Kidney epithelial cell (primary cell): Measurements from ENCODE around the gene UROC1. TPM values are rescaled to one million over a fixed set of nuclear protein-coding genes. Genes with fewer than 3 reads are reported as not detected.

Experiments used
- DNase-seq: peaks from one replicate; pipeline ENCODE4 v3.0.0-alpha.2; 2010; ENCODE audit warnings: low read depth
- H3K27me3 ChIP-seq: 2 replicates; pipeline ENCODE4 v1.6.0; 2011; ENCODE audit warnings: low read length; ENCODE audit not compliant: control insufficient read depth, insufficient read depth
- H3K36me3 ChIP-seq: 2 replicates; pipeline ENCODE4 v1.5.1; 2011; ENCODE audit warnings: low read length; ENCODE audit not compliant: control insufficient read depth, insufficient read depth
- H3K4me3 ChIP-seq: 2 replicates; pipeline ENCODE4 v1.5.1; 2011; ENCODE audit warnings: low read depth, mild to moderate bottlenecking, control low read depth, low read length
- total RNA-seq: library from RNA; depleted of rRNA; stranded (reverse); fragments of >200 nt; gene quantifications from 2 replicates; pipeline ENCODE4 v1.2.3, GENCODE V29; 2015
- TF ChIP-seq, protein P1 (sequence below): IDR thresholded peaks from 2 replicates; pipeline ENCODE4 v1.5.1; 2011; ENCODE audit warnings: mild to moderate bottlenecking, moderate library complexity, low read length, control low read depth, inconsistent platforms; ENCODE audit not compliant: insufficient read depth, poor library complexity, severe bottlenecking

The UROC1 gene
- total RNA-seq, 1 donor from 2014 or later: not detected

- H3K36me3 ChIP-seq: no peaks in the 10 kb centered on the region
- peak; percentile 82 for DNase-seq
Observed at GRCh38 chr3:126540342-126540849, 22.8 kb upstream of the UROC1 start.

DNA sequence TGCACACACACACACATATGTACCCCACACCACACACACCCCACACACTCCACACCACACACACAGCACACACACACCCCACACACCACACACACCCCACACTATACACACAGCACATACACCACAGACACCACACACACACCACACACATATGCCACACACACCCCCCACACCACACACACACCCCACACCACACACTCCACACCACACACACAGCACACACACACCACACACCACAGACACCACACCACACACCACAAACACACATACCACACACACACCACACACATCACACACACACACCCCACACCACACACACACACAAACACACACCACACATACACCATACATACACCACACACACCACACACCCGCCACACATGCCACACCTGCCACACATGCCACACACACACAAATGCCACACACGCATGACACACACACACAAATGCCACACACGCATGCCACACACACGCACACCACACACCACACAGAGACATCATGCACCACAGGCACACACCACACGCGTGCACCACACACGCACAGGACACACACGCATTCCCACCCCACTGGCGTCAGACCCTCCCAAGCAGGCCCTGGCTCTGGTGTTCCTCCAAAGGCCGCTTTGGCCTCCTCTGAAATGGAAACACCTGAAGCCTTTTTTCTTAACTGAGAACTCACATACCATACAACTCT, 22.1 kb upstream of the UROC1 start:
- DNase-seq: no peak
- Histone ChIP-seq H3K4me3 (no peak overlapping the region), H3K36me3 (no peaks in the 10 kb centered on the region), H3K27me3 (peaks cover 47% of the 10 kb centered on the region)
- TF ChIP-seq, protein P1, sequence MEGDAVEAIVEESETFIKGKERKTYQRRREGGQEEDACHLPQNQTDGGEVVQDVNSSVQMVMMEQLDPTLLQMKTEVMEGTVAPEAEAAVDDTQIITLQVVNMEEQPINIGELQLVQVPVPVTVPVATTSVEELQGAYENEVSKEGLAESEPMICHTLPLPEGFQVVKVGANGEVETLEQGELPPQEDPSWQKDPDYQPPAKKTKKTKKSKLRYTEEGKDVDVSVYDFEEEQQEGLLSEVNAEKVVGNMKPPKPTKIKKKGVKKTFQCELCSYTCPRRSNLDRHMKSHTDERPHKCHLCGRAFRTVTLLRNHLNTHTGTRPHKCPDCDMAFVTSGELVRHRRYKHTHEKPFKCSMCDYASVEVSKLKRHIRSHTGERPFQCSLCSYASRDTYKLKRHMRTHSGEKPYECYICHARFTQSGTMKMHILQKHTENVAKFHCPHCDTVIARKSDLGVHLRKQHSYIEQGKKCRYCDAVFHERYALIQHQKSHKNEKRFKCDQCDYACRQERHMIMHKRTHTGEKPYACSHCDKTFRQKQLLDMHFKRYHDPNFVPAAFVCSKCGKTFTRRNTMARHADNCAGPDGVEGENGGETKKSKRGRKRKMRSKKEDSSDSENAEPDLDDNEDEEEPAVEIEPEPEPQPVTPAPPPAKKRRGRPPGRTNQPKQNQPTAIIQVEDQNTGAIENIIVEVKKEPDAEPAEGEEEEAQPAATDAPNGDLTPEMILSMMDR: no peak

More at GRCh38 chr3:126540342-126540849, 22.8 kb upstream of the UROC1 start:
- H3K27me3 ChIP-seq: peaks cover 41% of the 10 kb centered on the region
- no peak overlapping the region for H3K4me3 ChIP-seq
- TF ChIP-seq, protein P1: no peak

DNA sequence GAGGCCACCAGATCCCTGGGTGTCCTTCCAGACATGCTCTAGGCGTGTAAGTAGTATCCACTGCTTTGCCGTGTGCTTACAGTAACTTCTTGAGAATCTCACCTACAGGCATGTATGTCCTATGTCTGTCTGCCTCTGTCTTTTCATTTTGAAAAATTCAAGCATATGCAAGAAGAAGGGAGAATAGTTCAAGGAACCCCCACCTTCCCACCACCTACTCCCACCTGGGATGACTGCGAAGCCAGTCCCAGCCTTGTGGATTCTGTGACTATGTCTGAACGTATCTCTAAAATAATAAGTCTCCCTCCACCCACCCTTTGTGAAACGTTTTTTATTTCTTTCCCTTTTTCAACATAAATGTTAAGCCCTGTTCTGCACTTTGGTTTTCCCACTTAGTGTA, 21.4 kb upstream of the UROC1 start:
- TF ChIP-seq, protein P1: no peak
- no peaks in the 10 kb centered on the region for H3K36me3 ChIP-seq
- no peak overlapping the region for H3K4me3 ChIP-seq
- peaks cover 50% of the 10 kb centered on the region for H3K27me3 ChIP-seq
- no peak for DNase-seq

DNA sequence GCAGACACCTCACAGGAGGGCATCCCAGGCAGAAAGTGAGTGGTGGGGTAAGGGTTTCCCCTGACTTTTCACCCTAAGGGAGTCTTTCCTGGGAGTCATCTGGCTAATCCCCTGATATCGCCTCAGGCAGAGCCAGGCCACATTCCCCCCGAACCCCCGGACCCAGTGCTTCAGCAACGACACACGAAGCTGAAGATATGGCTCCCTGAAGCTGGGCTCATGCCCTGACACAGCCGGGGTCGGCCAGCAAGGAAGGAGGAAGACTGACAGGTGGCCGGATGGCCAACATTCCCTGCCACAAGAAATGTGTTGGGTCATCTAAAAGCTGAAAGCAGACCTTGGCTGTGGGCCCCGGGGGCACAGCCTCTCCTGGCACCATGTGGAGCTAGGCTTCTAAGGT, 20.7 kb upstream of the UROC1 start:
- no peak for DNase-seq
- TF ChIP-seq, protein P1: no peak
- Histone ChIP-seq H3K4me3 (no peak overlapping the region), H3K27me3 (peaks cover 50% of the 10 kb centered on the region), H3K36me3 (no peaks in the 10 kb centered on the region)

GRCh38 chr3:126537730-126538281, 20.2 kb upstream of the UROC1 start:
- DNase-seq: no peak
- Histone ChIP-seq H3K36me3 (no peaks in the 10 kb centered on the region), H3K27me3 (peaks cover 48% of the 10 kb centered on the region), H3K4me3 (no peak overlapping the region)
- TF ChIP-seq, protein P1: no peak

- H3K36me3 ChIP-seq: no peaks in the 10 kb centered on the region
- TF ChIP-seq, protein P1: no peak
- H3K27me3 ChIP-seq: peaks cover 42% of the 10 kb centered on the region
- no peak for DNase-seq
- no peak overlapping the region for H3K4me3 ChIP-seq
Observed at GRCh38 chr3:126537116-126537729, 19.6 kb upstream of the UROC1 start.
